Measurements from ENCODE around the gene EXT2. TPM values are rescaled to one million over a fixed set of nuclear protein-coding genes. Genes with fewer than 3 reads are reported as not detected.

EXT2 gene
- total RNA-seq, 1 donor from 2014 or later: 79.2 TPM

DNA sequence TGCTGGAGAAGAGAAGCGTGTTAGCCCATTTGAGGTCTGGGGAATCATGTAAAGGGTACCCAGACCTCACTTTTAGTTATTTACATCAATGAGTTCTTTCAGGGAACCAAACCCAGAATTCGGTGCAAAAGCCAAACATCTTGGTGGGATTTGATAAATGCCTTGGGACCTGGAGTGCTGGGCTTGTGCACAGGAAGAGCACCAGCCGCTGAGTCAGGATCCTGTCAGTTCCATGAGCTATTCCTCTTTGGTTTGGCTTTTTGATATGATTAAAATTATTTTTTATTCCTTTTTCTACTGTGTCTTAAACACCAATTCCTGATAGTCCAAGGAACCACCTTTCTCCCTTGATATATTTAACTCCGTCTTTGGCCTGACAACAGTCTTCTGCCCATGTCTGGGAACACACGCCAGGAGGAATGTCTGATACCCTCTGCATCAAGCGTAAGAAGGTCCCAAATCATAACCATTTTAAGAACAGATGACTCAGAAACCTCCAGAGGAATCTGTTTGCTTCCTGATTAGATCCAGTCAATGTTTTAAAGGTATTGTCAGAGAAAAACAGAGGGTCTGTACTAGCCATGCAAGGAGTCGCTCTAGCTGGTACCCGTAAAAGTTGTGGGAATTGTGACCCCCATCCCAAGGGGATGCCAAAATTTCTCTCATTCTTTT is 149.3 kb downstream of the EXT2 start:
- DNase-seq: no peak

DNA sequence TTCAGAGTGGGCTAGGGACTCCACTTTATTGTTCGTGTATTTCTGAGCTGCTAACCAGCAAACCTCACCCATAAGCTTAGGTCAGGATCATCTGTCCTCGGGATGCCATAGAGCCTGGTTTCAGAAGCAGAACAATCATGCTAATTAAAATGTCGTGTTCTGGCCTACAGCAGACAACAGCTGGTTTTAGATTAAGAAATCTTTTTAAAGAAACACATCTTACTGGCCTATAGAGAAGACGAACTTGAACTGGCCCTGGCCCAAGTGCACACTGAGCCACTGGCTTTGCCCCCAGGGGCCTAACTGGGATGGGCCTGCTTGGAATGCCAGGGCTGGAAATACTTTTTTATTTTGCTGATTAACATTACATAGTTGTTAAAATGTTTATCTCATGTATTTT is 151.2 kb downstream of the EXT2 start:
- no peak for DNase-seq

DNA sequence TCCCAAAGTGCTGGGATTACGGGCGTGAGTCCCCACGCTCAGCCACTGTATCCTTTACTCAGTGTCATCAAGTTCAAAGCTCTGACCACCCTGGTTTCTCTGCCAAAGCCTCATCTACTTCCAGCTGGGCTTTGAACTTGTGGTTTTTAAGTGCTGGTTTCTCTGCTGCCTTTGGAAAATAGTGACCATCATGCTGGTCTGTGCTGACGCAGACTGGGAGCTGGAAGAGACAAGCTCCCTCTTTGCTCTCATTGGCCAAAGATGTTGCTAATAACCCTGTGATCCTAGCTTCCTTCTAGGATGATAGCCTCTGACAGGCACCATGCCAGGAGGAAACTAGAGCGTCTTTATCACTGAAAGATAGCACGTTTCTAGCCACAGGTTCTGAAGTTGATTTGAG is 152.0 kb downstream of the EXT2 start:
- no peak for DNase-seq

DNA sequence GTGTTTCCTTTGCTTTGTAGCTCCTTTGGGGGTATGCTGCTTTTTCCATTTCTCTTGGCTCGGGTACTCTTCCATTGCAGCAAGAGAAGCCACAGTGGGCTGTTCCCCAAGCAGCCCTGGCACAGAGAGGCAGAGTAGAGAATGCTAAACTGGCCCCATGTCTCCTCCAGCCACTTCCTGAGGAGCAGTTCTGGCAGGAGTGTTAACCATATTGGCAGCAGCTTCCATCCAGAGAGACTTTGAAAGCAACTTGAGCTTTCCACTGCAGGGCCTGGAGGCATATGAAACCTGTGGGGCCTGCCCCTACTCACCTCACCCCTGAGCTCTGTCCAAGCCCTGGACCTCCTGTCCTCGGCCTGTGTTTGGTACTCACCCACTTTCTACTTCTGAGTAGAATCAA is 152.6 kb downstream of the EXT2 start:
- no peak for DNase-seq

DNA sequence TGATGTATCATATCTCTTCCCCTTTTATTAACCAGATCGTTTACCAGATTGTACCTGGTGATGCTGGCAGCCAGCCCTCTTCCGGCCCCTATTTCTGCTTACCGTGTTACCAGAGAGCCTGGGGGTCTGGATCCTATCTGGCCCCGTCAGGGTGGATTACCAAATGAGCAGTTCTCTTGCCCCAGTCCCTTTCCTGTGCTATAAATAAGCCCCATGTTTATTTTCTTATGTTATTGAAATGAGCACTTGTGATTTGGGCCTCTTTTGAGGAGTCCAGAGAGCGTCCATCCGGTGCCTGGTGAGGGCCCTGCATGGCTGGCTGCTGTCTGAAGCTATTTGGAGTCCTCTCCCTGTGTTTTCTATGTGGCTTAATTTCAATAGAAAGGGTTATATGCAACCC is 154.9 kb downstream of the EXT2 start:
- no peak for DNase-seq

DNA sequence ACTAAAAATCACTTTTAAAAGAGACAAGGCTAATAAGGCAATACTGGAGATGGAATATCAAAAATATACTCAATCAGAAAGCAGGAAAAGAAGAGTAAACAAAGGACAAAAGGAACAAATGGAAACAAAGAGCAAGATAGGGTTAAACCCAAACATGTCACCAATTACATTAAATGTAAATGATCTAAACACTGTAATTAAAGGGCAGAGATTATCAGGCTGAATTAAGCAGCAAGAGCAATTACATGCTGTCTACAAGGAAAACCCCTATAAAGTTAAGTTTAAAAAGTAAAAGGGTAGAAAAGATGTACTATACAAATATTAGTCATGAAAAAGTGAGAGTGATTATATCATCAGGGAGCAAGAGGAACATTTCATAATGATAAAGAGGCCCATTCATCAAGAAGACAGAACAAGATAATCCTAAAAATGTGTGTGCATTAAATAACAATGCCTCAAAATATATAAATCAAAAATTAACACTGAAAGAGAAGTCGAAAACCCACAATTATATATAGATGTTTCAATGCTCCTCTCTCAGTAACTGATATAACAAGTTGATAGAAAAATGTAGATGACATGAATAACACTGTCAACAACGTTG is 157.6 kb downstream of the EXT2 start:
- DNase-seq: no peak

DNA sequence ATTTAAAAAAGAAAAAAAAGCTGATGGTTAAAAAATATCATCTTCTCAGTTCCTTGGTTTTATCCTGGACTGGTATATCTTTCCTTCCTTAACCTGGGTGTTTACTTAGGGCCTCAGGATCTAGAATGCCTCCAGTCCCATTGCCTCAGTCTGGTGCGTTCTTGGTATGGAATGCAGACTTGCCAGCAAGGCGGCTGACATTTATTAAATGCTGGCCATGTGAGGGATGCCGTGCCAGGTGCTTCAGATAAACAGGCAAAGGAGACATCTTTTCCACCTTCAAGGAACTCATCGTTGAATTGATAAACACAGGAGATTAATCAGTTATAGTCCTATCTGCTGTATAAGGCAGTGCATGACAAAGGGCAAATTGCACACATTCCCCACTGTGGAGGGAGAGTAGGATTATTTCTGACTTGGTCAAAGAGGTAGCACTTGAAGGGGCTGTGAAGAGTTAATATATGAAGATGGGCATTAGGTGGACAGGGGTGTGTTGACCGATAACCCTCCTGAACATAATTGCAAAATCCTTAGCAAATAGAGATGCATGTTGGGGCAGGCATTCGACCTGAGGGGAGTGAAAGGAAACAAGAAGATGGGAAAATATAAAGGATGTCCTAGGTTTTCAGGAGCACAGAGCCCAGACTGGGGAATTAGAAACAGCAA is 160.1 kb downstream of the EXT2 start:
- DNase-seq: no peak

DNA sequence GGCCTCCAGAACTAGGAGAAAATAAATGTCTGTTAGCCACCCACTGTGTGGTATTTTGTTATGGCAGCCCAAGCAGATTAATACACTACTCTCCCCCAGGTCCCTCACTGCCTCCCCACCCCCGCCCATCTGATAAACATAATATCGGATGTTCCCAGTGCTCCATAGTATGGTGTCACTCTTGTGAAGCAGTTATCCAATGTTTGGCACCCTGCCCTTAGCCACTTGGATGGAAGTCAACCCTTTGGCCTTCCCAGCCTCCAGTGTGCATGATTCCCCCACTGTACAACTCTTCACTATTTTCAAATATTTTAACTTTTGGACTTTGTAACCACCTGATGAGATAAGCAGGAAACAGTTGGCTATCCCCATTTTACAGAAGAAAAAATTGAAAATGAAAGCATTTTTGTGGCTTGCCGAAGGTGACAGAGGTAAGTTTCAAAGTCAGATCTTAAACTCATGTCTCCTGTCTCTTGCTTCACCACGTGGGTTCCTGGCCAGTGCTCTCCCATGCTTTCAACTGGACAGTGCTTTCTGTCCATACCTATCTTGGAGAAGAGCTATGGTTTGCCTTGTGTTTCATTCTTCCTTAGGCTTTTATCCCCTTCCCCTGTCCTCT is 161.3 kb downstream of the EXT2 start:
- DNase-seq: no peak

DNA sequence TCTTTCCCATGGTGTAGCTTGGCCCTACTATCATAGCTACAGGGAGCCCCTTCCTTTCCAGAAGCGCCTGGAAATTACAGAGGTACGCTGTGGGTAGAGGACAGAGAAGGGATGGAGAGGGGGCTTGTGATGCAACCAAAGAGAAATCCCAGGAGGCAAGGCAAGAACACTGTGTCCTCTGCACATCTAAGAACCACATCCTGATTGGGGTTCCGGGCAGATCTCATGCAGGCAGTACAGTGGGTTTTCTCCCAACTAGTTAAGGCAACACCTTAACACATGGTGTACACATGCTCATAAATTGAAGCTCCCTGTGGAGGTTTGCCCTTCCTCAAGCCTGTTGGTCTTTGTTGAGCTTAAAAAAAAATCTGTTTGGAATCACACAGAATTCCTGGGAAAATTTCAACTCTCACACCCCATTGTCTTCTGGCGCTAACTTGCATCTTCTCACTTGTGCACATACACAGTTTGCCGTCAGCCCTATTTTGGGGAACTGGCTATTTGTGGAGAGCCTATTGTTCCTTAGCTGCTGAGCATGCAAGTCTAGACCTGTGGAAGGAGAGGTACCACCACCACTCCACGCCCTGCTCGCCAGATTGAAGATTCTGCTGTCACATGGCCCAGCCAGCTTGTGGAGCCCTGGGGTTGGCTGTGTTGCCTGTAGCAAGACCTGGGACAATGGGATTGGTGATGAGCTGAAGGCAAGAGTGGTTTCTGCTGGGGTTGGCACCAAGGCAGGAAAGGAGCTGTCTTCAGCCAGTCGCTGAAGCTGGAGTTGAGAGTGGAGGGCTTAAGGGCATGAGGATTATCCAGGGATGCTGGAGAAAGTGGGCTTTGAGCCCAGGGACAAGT is 162.1 kb downstream of the EXT2 start:
- no peak for DNase-seq

DNA sequence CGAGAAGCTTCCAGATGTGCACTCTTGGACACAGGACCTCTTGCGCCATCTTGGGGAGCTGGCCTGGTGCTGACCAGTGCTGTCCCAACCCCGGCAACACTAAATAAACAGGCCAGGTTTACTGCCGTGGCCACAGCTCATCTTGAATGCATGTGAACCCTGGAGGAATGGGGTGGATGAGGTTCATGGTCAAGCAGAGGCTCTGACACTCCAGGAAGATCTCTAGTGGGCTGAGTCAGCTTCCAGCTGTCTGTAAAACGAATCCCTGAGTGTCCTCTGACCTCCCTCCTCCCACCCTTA is 162.7 kb downstream of the EXT2 start:
- DNase-seq: no peak

DNA sequence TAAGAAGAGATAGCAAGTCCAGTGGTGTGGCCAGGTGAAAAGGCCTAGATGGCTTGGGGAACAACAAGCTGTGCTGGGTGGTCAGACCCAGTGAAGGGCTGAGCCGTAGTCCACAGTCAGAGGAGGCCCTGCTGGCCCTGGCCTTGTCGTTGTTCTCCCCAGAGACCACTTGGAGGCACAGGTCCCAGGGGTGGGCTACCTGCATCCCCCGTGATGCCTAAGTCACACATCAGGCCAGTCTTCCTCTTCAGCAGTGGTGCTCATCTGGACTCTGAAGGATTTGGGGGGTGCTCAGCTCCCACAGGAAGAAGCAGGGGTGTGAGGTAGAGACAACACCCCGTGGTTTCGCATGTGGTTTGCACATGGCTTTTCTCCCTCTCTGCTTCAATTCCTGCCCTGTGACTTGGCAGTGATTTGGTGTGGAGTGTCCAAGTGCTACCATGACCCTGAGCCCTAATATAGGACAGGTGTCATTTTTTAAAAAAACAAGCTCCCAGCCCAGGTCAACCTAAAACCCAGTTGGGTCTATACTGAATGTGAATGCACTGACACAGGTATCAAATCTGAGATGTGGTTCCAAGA is 163.5 kb downstream of the EXT2 start:
- DNase-seq: no peak

DNA sequence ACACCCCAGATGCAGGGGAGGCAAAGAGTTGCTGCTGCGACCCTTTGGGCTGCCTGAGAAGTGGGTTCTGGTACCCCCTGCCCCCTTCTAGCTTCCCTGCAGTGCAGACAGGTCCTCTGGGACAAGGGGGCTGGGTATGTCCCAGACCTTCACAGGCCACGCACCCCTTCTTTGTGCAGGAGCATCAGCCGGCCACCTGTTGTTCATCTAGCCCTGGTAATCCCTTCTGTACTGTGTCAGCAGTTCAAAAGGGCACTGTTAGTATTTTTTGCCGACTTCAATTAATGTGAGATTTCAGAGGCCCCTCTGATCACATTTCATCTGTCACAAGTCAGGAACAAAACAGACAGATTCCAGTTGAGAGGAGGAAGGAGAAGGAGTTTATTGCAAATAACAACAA is 164.6 kb downstream of the EXT2 start:
- no peak for DNase-seq

DNA sequence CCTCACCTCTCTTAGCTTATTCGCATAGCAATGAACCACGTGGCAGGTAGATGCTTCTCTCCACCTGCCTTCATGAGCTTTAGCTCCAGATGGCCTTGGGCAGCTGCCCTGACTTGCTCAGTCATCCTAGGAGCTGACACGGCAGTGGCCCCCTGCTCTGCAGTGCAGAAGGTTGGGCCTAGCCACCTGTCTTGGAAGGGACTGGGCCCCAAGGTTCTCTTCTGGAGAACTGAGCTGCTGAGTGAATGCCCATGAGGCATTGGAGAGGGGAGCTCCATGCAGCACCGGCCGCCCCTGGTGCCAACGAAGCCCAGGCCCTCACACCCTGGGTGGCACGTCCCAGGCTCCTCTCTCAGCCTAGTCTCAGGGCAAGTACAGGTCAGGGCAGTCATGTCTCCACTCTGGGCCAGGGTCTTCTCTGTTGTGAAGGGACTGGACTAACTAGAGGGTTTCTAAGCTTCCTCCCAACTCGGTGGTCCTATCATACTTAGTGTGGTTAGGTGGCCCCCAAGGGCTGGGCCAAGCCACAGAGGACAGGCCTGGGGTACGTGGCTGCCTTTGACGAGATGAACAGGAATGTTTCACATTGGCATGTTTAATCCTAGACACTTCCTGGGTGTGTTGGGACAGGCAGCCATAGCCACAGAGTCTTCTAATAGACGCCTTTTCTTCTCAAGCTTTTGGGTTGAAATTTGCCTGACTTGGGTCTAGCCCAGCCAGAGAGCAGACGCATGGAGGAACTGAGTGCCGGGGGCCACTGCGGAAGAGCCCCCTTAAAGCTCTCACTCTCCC is 166.5 kb downstream of the EXT2 start:
- DNase-seq: no peak

DNA sequence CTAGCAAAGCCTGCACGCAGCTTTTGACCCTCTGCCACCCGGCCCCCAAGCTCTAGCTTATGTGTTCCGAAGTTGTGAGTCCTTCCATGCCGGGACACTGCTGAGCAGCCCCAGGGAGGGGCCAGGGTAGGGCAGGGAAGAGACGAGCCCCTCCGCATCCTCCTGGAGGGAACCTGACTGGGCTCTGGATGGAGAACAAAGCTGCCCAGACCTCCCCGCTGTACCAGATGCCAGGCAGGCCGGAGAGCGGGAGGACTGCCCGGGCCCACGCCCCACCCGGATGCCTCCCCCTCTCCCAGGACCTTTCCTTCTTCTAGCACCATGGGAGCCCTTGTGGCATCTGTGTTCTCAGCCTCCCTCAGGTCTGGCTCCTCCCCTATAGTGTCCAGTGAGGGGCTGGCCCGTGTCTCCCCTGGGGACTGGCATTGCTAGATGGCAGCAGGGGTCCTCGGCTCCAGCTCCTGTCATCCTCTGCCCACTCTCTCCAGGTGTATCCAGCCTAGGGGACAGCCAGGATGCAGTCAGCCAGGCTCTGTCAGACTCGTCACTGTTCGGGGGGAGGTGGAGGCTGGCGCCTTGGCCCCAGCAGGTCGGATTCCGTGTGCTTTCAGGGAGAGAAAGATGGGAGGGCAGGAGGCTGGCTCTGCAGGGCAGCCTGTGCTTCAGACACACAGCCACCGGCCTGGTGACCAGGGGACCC is 168.4 kb downstream of the EXT2 start:
- no peak for DNase-seq

DNA sequence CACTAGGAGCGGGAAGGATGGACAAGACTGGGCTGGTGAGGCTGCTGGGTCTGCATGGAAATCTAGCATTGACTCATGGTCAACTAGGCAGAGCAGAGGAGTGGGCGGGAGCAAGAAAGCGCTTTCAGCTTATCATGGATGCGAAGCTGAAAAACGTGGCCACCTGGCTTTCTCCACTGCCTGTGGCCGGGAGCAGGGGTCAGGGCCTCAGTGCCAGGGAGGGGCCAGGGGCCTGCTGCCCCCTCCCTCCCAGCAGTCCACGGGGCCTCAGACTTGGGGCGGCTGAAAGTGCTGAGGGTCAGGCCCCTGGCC is 168.9 kb downstream of the EXT2 start:
- DNase-seq: no peak

DNA sequence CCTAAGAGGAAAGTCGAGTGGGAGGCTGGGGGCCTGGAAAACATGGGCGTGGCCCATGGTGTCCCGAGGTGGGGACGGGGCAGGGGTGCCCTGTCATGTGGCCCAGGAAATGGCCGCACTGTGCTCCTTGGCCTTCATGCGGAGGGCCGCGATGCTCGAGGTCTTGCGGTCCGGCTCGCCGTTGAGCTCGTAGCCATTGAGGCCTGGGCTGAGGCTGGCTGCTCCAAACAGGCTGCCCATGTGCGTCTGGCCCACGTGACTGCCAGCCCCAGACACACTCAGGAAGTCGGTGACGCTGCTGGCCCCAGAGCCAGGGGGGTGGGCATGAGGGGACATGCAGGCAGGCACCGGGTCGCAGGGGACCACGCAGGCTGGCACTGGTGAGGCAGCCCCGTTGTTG is 169.3 kb downstream of the EXT2 start:
- no peak for DNase-seq

DNA sequence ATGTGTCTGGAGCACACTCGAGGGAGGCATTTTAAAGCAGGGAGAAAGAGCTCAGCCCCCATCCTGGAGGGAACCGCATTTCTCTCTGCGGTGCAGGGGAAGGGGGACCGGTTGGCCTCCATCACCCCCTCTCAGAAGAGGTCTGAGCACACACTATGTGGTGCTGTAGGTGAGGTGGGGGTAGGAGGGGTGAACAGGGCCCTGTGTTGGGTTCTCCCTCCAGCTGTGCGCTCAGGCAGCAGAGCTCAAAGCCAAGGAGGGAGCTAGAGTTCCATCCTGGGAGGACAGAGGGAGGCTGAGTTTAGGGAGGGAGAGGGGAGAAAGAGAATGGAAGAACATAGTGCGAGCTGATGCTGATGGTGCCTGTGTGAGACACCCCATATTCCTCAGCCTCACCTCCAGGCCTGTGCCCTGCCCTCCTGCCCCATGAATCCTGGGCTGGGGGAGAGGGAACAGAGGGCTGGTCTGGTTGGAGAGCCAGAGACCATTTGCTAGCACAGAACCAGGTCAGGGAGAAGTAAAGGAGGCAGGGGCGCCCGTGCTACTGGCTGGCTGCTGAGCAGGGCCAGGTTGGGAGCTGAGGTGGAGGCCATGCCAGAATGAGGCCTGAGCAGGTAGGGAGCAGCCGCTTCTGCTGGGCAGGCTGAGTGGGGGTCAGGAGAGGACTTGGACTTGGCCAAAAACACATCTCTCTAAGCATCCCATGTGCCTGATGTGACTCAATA is 170.7 kb downstream of the EXT2 start:
- DNase-seq: no peak

DNA sequence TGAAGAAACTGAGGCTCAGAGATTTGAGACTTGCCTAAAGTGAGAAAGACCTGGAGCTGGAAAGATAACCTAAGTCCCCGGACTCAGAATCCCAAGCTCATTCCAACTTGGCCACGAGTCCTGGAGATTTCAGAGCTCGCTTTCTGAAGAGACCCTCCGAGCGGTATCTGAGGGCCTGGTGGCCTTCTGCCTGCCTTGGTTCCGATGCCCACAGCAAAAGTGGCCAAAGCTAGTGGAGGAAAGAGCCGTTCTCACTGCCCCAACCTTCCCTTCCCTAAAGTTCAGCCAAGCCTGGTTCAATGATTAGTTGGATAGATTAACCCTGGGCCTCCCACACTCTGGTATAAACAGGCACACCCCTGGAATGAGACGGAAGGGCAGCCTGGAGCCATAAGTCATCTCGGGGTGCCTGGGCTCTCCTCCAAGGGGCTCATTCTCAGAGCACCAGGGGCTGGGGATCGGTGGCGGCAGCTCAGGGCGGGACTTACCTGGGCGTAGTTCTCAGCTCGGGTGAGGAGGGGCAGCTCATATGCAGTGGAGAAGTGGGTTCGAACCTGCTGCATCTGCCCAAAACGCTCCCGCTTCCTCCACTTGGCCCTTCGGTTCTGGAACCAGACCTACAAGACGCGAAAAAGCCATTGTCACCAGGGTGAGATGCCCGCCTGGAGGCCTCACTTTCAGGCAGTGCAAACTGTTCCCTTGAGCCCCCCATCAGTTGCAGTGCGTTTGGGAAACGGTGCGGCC is 171.7 kb downstream of the EXT2 start:
- no peak for DNase-seq

DNA sequence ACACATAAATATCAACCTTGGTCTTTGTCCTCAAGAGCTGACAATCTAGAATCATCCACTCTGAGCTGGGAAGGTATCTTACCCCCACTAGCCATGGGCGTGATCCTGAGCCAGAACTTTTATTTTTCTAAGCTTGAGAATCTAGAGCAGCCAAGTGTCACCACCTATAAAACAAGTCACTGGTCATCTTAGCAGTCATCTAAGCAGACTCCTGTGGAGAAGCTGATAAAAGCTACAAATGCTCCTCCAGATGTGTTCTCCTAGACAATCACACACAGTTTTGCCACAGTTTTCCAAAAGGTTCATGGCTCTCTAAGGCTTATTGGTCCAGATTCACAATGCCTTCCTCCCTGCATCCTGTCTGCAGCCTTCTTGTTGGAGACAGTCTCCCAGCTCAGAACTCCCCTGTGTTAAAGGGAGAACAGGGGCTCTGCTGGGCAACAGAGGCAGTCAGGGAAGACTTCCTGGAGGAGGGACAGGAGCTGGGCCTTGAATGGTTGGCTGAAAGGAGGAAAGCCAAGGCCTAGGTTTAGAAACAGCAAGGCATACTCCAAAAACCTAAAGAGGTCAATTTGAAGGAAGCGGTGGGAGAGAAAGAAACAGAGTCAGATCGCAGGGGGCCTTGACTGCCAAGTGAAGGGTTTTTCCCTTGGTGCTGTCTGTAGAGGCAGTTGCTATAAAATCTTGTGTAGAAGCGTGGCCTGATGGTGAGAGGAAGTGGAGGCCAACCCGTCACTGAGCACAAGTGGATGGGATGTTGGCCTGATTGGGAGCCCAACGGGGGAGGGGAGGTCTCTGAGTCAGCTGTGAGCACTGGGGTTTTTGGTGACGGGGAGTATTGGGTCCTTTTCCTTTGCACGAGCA is 172.5 kb downstream of the EXT2 start:
- no peak for DNase-seq
